HG02588 (cell line): ENCODE measurements around the gene UPF3B.
"Not testable (repeated sequence)": the region's sequence is repeated elsewhere in the genome, so short reads cannot be mapped to it uniquely, and the experiment has no call there.

Source experiments
- ATAC-seq: cut with Tn5 transposase; IDR thresholded peaks from one replicate; pipeline ENCODE4 v1.9.1; 2021; ENCODE audit warnings: mild to moderate bottlenecking, moderate library complexity; ENCODE audit not compliant: unreplicated experiment

The UPF3B gene

GRCh38 chrX:119826399-119826959 is 26.3 kb downstream of the UPF3B start:
- no peak for ATAC-seq

DNA sequence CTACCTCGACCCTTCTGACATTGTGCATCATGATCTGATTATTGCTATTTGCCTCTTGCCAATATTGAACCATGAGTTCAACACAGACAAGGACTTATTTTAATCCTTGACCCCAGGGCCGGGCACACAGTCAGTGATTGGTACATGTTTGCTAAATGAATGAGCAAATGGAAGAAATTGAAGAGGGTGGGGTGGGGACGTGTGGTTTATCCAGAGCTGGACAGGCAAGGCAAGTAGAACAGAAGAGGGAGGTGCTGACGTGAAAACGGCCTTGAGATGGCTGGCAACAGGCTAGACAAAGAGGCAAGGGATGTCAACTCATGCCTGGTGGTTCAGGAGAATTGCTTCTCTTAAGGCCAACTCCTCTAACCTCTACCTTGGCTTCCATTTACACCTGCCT is 28.5 kb downstream of the UPF3B start:
- ATAC-seq: not testable (repeated sequence)

DNA sequence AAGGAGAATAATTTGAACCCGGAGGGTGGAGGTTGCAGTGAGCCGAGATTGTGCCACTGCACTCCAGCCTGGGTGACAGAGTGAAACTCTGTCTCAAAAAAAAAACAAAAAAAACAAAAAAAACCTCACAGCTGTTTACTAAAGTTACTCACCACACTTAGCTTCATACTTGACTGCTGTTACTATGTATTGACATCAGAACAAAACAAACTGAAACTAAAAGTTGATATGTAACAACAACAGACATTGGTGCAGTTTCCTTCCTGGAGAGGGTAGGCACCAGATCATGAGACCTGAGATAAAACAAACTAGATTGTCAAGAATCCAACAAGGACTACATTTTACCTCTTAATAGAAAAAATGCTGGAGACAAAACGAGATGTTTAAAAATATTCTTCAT is 31.1 kb downstream of the UPF3B start:
- ATAC-seq: peak; percentile 96

GRCh38 chrX:119817130-119817690 is 35.6 kb downstream of the UPF3B start:
- ATAC-seq: no peak

DNA sequence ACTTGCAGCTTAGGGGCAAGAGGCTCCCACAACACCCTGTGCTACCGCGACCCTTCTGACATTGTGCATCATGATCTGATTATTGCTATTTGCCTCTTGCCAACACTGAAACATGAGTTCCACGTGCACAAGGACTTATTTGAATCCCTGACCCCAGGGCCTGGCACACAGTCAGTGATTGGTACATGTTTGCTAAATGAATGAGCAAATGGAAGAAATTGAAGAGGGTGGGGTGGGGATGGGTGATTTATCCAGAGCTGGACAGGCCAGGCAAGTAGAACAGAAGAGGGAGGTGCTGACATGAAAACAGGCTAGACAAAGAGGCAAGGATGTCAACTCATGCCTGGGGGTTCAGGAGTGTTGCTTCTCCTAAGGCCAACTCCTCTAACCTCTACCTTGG is 36.5 kb downstream of the UPF3B start:
- ATAC-seq: no peak

- ATAC-seq: no peak
These were observed 43.5 kb downstream of the UPF3B start for GRCh38 chrX:119809185-119809666.

DNA sequence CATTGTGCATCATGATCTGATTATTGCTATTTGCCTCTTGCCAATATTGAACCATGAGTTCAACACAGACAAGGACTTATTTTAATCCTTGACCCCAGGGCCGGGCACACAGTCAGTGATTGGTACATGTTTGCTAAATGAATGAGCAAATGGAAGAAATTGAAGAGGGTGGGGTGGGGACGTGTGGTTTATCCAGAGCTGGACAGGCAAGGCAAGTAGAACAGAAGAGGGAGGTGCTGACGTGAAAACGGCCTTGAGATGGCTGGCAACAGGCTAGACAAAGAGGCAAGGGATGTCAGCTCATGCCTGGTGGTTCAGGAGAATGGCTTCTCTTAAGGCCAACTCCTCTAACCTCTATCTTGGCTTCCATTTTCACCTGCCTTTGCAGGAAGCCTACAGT is 44.3 kb downstream of the UPF3B start:
- not testable (repeated sequence) for ATAC-seq

DNA sequence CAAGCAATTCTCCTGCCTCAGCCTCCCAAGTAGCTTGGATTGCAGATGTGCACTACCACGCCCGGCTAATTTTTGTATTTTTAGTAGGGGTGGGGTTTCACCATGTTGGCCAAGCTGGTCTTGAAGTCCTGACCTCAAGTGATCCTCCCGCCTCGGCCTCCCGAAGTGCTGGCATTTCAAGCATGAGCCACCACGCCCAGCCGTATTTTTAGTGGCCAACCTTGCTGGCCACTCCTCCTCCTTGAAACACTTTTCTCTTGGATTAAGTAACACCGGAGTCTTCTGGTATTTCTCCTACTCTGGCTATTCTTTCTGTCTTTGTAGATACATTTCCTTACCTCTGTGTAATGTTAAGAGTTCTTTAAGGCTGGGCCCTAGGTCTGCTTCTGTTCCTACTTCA is 50.2 kb downstream of the UPF3B start:
- no peak for ATAC-seq

DNA sequence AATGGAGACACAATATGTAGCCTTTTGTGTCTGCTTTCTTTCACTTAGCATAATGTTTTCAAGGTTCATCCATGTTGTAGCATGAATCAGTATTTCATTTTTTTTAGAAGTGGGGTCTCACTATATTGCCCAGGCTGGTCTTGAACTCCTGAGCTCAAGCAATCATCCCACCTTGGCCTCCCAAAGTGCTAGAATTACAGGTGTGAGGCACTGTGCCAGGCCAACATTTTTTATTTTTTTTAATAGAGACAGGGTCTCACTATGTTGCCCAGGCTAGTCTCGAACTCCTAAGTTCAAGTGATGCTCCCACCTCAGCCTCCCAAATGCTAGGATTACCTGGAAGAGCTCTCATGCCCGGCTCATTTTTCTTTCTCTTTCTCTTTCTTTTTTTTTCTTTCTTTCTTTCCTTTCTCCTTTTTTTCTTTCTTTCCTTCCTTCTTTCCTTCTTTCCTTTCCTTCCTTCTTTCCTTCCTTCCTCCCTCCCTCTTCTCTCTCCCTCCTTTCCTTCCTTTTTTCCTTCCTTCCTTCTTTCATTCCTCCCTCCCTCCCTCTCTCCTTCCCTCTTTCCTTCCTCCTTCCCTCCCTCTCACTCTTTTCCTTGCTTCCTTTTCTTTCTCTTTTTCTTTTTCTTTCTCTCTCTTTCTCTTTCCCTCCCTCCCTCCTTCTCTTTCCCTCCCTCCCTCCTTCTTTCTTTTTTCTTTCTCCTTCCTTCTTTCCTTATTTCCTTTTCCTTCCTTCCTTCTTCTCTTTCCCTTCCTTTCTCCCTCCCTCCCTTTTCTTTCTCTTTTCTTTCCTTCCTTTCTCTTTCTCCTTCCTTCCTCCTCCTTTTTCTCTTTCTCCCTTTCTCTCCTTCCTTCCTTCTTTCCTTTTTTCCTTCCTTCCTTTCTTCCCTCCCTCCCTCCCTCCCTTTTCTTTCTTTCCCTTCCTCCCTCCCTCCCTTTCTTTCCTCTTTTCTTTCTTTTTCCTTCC is 51.2 kb downstream of the UPF3B start:
- no peak for ATAC-seq

GRCh38 chrX:119791437-119792231 is 61.1 kb downstream of the UPF3B start, which contains the start of gene RPL39:
RPL39 (minus strand) TSS chrX:119791630; CDS start chrX:119791576, 54 bp downstream.
- ATAC-seq: peak; percentile 89

GRCh38 chrX:119790977-119791436 is 61.8 kb downstream of the UPF3B start:
- peak; percentile 23 for ATAC-seq

DNA sequence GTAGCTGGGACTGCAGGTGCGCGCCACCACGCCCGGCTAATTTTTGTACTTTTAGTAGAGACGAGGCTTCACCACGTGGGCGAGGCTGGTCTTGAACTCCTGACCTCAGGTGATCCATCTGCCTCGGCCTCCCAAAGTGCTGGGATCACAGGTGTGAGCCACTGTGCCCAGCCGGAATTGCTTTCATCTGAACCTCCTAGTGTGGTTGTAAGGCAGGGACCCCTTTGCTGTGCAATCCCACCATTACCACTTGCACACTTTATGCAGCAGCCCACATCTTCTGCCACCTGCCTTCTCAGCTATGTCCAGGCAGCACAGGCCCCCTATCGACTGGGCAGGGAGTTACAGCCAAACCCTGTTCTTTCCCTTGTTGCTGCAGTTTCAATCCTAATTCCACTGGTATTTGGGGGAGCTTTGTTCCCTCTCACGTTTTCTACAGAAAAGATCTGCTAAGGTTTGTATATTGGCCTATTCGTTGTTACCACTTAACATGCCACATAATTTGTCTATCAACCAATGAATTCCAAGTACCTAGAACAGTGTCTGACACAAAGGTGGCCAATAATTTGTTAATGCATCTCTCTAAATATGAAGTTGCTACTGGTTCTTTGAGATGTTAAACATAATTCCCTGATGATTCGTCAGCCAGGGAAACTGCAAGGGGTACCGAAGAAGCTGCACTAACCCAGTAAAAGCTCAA is 67.9 kb downstream of the UPF3B start:
- no peak for ATAC-seq
